ENCODE data around the gene HIGD2A. TPM values are rescaled to one million over a fixed set of nuclear protein-coding genes. Genes with fewer than 3 reads are reported as not detected.

Gene HIGD2A
- 451 and 463 TPM in 2 replicates for polyA plus RNA-seq

GRCh38 chr5:176388444-176389134 is at the start of gene HIGD2A, which contains the start of gene NOP16:
TSS of gene HIGD2A (plus strand) at chr5:176388751. CDS start at chr5:176388820, 69 bp downstream.
TSS of gene NOP16 (minus strand) at chr5:176388598. CDS start at chr5:176388539, 59 bp downstream.

GRCh38 chr5:176361437-176362232 is 26.9 kb upstream of the HIGD2A start, which contains the start of gene KIAA1191:
TSS of gene KIAA1191 (minus strand) at chr5:176361764. CDS start at chr5:176359508, 2,256 bp downstream.

GRCh38 chr5:176365351-176366231 is 23.0 kb upstream of the HIGD2A start, which contains the start of gene ARL10:
TSS of gene ARL10 (plus strand) at chr5:176365487. CDS start at chr5:176365564, 77 bp downstream.

GRCh38 chr5:176415952-176416924 is 27.7 kb downstream of the HIGD2A start, which contains the start of gene CLTB:
TSS of gene CLTB (minus strand) at chr5:176416539. CDS start at chr5:176416363, 176 bp downstream.

Other genes with a start within 250 kb of the HIGD2A start
- gene SIMC1, start 150.3 kb upstream of the HIGD2A start, polyA plus RNA-seq = 14.1 and 15.8 TPM in 2 replicates
- 46.1 and 47.9 TPM in 2 replicates for gene KIAA1191, start 27.0 kb upstream of the HIGD2A start, polyA plus RNA-seq
- 1.1 and 3.9 TPM in 2 replicates for gene ARL10, start 23.3 kb upstream of the HIGD2A start, polyA plus RNA-seq
- 106 and 141 TPM in 2 replicates for gene NOP16, start 153 bp upstream of the HIGD2A start, polyA plus RNA-seq
- 20.9 and 37.9 TPM in 2 replicates for gene CLTB, start 27.8 kb downstream of the HIGD2A start, polyA plus RNA-seq
- gene FAF2, start 59.6 kb downstream of the HIGD2A start, polyA plus RNA-seq = 44.3 and 48.9 TPM in 2 replicates
- 5.5 and 6.7 TPM in 2 replicates for gene RNF44, start 148.7 kb downstream of the HIGD2A start, polyA plus RNA-seq
- 1.4 TPM in 1 of 2 replicates, not detected in the other for gene CDHR2, start 160.6 kb downstream of the HIGD2A start, polyA plus RNA-seq
- 0.95 and 2.2 TPM in 2 replicates for gene GPRIN1, start 221.4 kb downstream of the HIGD2A start, polyA plus RNA-seq
- gene SNCB, start 241.8 kb downstream of the HIGD2A start, polyA plus RNA-seq = 6.9 and 17.0 TPM in 2 replicates
- not detected in 2 replicates for gene EIF4E1B, start 241.9 kb downstream of the HIGD2A start, polyA plus RNA-seq